GM12875 (cell line): ENCODE data around the gene MAP4K4.

ENCODE experiments used
- H3K4me3 ChIP-seq: one replicate; pipeline ENCODE4 v1.5.1; 2011; ENCODE audit warnings: low read depth, low read length, control low read depth
- CTCF ChIP-seq: IDR thresholded peaks from 2 replicates; pipeline ENCODE4 v1.5.1; 2011; ENCODE audit warnings: low read depth, mild to moderate bottlenecking, control low read depth, inconsistent platforms, low read length, moderate library complexity, borderline replicate concordance; ENCODE audit not compliant: insufficient read depth

MAP4K4 gene

GRCh38 chr2:101848769-101849410 is 151.4 kb downstream of the MAP4K4 start:
- no peak for TF ChIP-seq CTCF
- no peak overlapping the region for H3K4me3 ChIP-seq

GRCh38 chr2:101850450-101850849 is 152.9 kb downstream of the MAP4K4 start:
- TF ChIP-seq CTCF = no peak
- H3K4me3 ChIP-seq = no peak overlapping the region

GRCh38 chr2:101850991-101851390 is 153.5 kb downstream of the MAP4K4 start:
- H3K4me3 ChIP-seq = no peak overlapping the region
- no peak for TF ChIP-seq CTCF

- no peak for TF ChIP-seq CTCF
Observed at GRCh38 chr2:101852824-101853223, 155.3 kb downstream of the MAP4K4 start.

GRCh38 chr2:101854877-101855276 is 157.4 kb downstream of the MAP4K4 start:
- TF ChIP-seq CTCF = no peak

More at GRCh38 chr2:101852824-101853223, 155.3 kb downstream of the MAP4K4 start:
- H3K4me3 ChIP-seq = no peak overlapping the region

GRCh38 chr2:101855776-101856175 is 158.3 kb downstream of the MAP4K4 start:
- no peak for TF ChIP-seq CTCF
- H3K4me3 ChIP-seq = no peak overlapping the region

More at GRCh38 chr2:101854877-101855276, 157.4 kb downstream of the MAP4K4 start:
- no peak overlapping the region for H3K4me3 ChIP-seq

- TF ChIP-seq CTCF = no peak
- no peak overlapping the region for H3K4me3 ChIP-seq
Observed at GRCh38 chr2:101858246-101858645, 160.7 kb downstream of the MAP4K4 start.
